ENCODE measurements around the gene NEK9.

NEK9 gene

DNA sequence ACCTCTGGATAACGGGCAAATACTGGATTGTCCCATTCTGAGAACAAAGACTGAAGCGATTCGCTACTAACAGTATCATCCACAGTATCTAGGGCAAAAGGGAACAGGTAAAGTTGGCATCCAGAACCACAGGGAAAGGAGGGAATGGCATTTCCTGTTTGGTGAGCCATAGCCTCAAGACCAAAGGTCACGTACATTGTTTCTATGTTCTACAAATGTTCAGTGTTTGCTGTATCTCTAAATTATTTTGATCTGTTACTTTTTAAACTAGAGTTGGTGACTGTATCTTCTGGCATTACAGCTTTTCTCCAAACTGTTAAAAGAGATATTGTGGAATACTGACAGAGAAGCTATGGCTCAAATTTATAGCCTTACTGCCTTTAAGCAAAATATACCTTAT is 85.2 kb downstream of the NEK9 start:
- Histone ChIP-seq H3K4me3 (ENCODE audit: low read length) (no peak overlapping the region), H3K9ac (ENCODE audit: low read length) (no peak overlapping the region), H3K27me3 (ENCODE audit: control insufficient read depth, insufficient read depth, low read length) (no peaks in the 10 kb centered on the region), H3K27ac (ENCODE audit: low read depth, low read length) (no peak overlapping the region), H3K4me1 (ENCODE audit: control insufficient read depth, insufficient read depth, low read length) (no peaks in the 10 kb centered on the region), H3K36me3 (ENCODE audit: control insufficient read depth, insufficient read depth, low read length) (peaks cover 6% of the 10 kb centered on the region)

DNA sequence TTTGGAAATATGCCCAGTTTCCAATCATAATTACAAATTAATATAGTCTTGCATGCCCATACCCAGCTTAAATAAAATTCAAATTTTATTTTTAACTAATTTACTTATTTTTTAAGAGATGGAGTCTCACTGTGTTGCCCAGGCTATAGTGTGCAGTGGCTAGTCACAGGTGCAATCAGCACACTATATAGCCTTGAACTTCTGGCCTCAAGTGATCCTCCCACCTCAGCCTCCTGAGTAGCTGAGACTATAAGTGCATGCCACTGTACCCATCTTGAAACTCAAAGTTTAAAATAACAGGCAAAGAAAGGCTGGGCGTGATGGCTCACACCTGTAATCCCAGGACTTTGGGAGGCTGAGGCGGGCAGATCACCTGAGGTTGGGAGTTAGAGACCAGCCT is 85.9 kb downstream of the NEK9 start:
- Histone ChIP-seq H3K9ac (ENCODE audit: low read length) (no peak overlapping the region), H3K27ac (ENCODE audit: low read depth, low read length) (no peak overlapping the region), H3K4me1 (ENCODE audit: control insufficient read depth, insufficient read depth, low read length) (no peaks in the 10 kb centered on the region), H3K4me3 (ENCODE audit: low read length) (no peak overlapping the region), H3K36me3 (ENCODE audit: control insufficient read depth, insufficient read depth, low read length) (peaks cover 4% of the 10 kb centered on the region), H3K27me3 (ENCODE audit: control insufficient read depth, insufficient read depth, low read length) (no peaks in the 10 kb centered on the region)

DNA sequence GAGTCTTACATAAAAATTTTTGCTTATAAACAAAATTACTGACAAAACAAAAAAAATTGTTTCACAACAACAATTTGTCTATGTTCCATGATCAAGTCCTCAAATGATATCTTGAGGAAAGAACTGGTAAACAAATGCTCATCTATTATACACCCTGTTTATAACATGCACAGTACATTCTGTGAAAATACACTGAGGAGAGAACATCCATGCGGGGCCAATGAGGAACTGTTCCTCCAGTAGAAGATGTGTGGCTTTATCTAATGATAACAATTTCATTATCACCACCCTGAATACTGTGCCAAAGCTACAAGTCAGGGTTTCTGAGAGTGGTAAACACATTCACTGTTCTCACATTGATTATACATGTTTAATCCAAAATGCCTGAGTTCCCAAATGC is 86.3 kb downstream of the NEK9 start:
- H3K36me3 ChIP-seq (ENCODE audit: control insufficient read depth, insufficient read depth, low read length) = peaks cover 4% of the 10 kb centered on the region
- H3K4me1 ChIP-seq (ENCODE audit: control insufficient read depth, insufficient read depth, low read length) = no peaks in the 10 kb centered on the region
- no peak overlapping the region for H3K9ac ChIP-seq (ENCODE audit: low read length)
- no peaks in the 10 kb centered on the region for H3K27me3 ChIP-seq (ENCODE audit: control insufficient read depth, insufficient read depth, low read length)
- no peak overlapping the region for H3K27ac ChIP-seq (ENCODE audit: low read depth, low read length)
- H3K4me3 ChIP-seq (ENCODE audit: low read length) = no peak overlapping the region

DNA sequence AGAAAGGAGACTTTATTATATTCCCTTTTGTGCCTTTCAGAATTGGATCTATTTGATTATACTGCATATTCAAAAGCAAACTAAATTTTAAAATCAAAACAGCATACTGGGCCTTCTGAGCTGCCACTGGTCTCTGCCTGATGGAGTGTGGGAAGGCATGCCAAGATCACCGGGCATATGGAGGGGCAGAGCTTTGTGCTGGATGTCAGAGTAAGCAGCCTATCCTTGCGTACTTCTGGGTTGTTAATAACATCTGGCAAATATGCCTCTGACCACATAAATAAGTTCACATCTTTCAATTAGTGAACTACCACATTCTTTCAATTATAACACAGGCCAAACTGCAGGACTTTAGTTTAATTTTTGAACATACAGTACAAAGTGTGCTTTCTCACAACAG is 93.9 kb downstream of the NEK9 start:
- Histone ChIP-seq H3K27me3 (ENCODE audit: control insufficient read depth, insufficient read depth, low read length) (no peaks in the 10 kb centered on the region), H3K27ac (ENCODE audit: low read depth, low read length) (no peak overlapping the region), H3K4me1 (ENCODE audit: control insufficient read depth, insufficient read depth, low read length) (no peaks in the 10 kb centered on the region), H3K36me3 (ENCODE audit: control insufficient read depth, insufficient read depth, low read length) (peaks cover 6% of the 10 kb centered on the region), H3K4me3 (ENCODE audit: low read length) (no peak overlapping the region), H3K9ac (ENCODE audit: low read length) (no peak overlapping the region)

- Histone ChIP-seq H3K4me3 (ENCODE audit: low read length) (no peak overlapping the region), H3K36me3 (ENCODE audit: control insufficient read depth, insufficient read depth, low read length) (peaks cover 2% of the 10 kb centered on the region), H3K9ac (ENCODE audit: low read length) (no peak overlapping the region), H3K27ac (ENCODE audit: low read depth, low read length) (no peak overlapping the region), H3K4me1 (ENCODE audit: control insufficient read depth, insufficient read depth, low read length) (no peaks in the 10 kb centered on the region), H3K27me3 (ENCODE audit: control insufficient read depth, insufficient read depth, low read length) (no peaks in the 10 kb centered on the region)
These were observed 96.7 kb downstream of the NEK9 start for GRCh38 chr14:75030147-75030546.
